ENCODE results near the gene RBM7. TPM values are rescaled to one million over a fixed set of nuclear protein-coding genes. Genes with fewer than 3 reads are reported as not detected.

RBM7 gene
- total RNA-seq, 4 donors from 2014 or later, result 5.6 to 25.9 (median 23.1) TPM

- in situ Hi-C loops (cut with MboI; ENCODE audit: low pct_ligation_motif_present in 1 of 4, low pct_unique_long_range_greater_than_20kb in 1 of 4, low sequenced_read_pairs in 3 of 4) (no loop called here), intact Hi-C loops (cut with DNase I; ENCODE audit: low total_unique reads) (no loop called here)
- Histone ChIP-seq H3K4me1 (peaks cover 0 to 3% (median 0%) of the 10 kb centered on the region in 4 donors), H3K27ac (no peak overlapping the region), H3K27me3 (peaks cover 5% of the 10 kb centered on the region), H3K36me3 (no peaks in the 10 kb centered on the region), H3K4me3 (no peak overlapping the region), H3K9me3 (no peaks in the 10 kb centered on the region)
- 80 to 82% methylated on average over 1 to 5 of the region's 5 CpGs for WGBS, 2 donors (ENCODE audit: low coverage in 1 of 2)
- DNase-seq, result no peak
- no peak for TF ChIP-seq EP300 (IDR thresholded peaks at IDR 0.05; ENCODE audit: low read depth)
- TF ChIP-seq POLR2A (IDR thresholded peaks at IDR 0.05), result no peak
- no peak for TF ChIP-seq POLR2AphosphoS5 (IDR thresholded peaks at IDR 0.05)
- no peak for TF ChIP-seq CTCF (IDR thresholded peaks at IDR 0.05)
These were observed 20.9 kb upstream of the RBM7 start for GRCh38 chr11:114379394-114380069.

- DNase-seq, result no peak
- in situ Hi-C loops (cut with MboI; ENCODE audit: low pct_ligation_motif_present in 1 of 4, low pct_unique_long_range_greater_than_20kb in 1 of 4, low sequenced_read_pairs in 3 of 4), result no loop called here
- 84 to 96% methylated on average over 3 of the region's 3 CpGs for WGBS, 2 donors (ENCODE audit: low coverage in 1 of 2)
- peaks cover 5% of the 10 kb centered on the region for H3K27me3 ChIP-seq
- H3K9me3 ChIP-seq, result no peaks in the 10 kb centered on the region
- H3K4me1 ChIP-seq, result no peaks in the 10 kb centered on the region
- H3K36me3 ChIP-seq, result no peaks in the 10 kb centered on the region
- H3K27ac ChIP-seq, result no peak overlapping the region
- H3K4me3 ChIP-seq, result no peak overlapping the region
- TF ChIP-seq EP300 (IDR thresholded peaks at IDR 0.05; ENCODE audit: low read depth), result no peak
- intact Hi-C loops (cut with DNase I; ENCODE audit: low total_unique reads), result no loop called here
These were observed 18.0 kb upstream of the RBM7 start for GRCh38 chr11:114382509-114382908.

DNA sequence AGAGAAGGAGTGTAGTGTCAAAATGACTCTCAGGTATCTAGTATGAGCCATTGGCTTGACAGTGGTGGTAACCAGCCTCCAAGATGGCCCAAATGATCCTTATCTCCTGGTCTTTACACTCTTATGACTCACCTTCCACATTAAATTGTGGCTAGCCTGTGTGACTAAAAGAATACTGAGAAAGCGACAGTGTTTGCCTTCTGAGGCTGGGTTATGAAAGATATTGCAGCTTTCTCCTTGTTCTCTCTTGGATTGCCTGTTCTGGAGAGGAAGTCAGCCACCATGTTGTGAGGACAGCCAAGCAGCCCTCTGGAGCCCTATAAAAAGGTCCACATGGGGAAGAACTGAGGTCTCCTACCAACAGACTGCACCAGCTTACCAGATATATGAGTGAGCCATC lies 16.0 kb upstream of the RBM7 start:
- 70 to 100% methylated on average over 1 of the region's 1 CpG for WGBS, 2 donors (ENCODE audit: low coverage in 1 of 2)
- in situ Hi-C loops (cut with MboI; ENCODE audit: low pct_ligation_motif_present in 1 of 4, low pct_unique_long_range_greater_than_20kb in 1 of 4, low sequenced_read_pairs in 3 of 4), result no loop called here
- no peaks in the 10 kb centered on the region for H3K4me1 ChIP-seq
- no peak overlapping the region for H3K27ac ChIP-seq
- H3K4me3 ChIP-seq, result no peak overlapping the region
- no peak for TF ChIP-seq POLR2A (IDR thresholded peaks at IDR 0.05)
- DNase-seq, result no peak
- no peaks in the 10 kb centered on the region for H3K36me3 ChIP-seq
- intact Hi-C loops (cut with DNase I; ENCODE audit: low total_unique reads), result no loop called here
- no peaks in the 10 kb centered on the region for H3K9me3 ChIP-seq
- H3K27me3 ChIP-seq, result peaks cover 2% of the 10 kb centered on the region

GRCh38 chr11:114386131-114386530 lies 14.3 kb upstream of the RBM7 start:
- Histone ChIP-seq H3K9me3 (no peaks in the 10 kb centered on the region), H3K27me3 (no peaks in the 10 kb centered on the region), H3K4me1 (no peaks in the 10 kb centered on the region), H3K27ac (no peak overlapping the region), H3K4me3 (no peak overlapping the region), H3K36me3 (no peaks in the 10 kb centered on the region)
- WGBS, 2 donors (ENCODE audit: low coverage in 1 of 2), result 81 to 83% methylated on average over 2 of the region's 2 CpGs
- intact Hi-C loops (cut with DNase I; ENCODE audit: low total_unique reads) (no loop called here), in situ Hi-C loops (cut with MboI; ENCODE audit: low pct_ligation_motif_present in 1 of 4, low pct_unique_long_range_greater_than_20kb in 1 of 4, low sequenced_read_pairs in 3 of 4) (no loop called here)
- no peak for DNase-seq
- TF ChIP-seq POLR2A (IDR thresholded peaks at IDR 0.05) (no peak), CTCF (IDR thresholded peaks at IDR 0.05) (no peak), POLR2AphosphoS5 (IDR thresholded peaks at IDR 0.05) (no peak), EP300 (IDR thresholded peaks at IDR 0.05; ENCODE audit: low read depth) (no peak)

GRCh38 chr11:114386545-114386944 lies 13.9 kb upstream of the RBM7 start:
- Histone ChIP-seq H3K4me3 (no peak overlapping the region), H3K9me3 (no peaks in the 10 kb centered on the region), H3K4me1 (no peaks in the 10 kb centered on the region), H3K27ac (no peak overlapping the region), H3K27me3 (no peaks in the 10 kb centered on the region), H3K36me3 (no peaks in the 10 kb centered on the region)
- intact Hi-C loops (cut with DNase I; ENCODE audit: low total_unique reads) (no loop called here), in situ Hi-C loops (cut with MboI; ENCODE audit: low pct_ligation_motif_present in 1 of 4, low pct_unique_long_range_greater_than_20kb in 1 of 4, low sequenced_read_pairs in 3 of 4) (no loop called here)
- WGBS, 2 donors (ENCODE audit: low coverage in 1 of 2), result 81 to 86% methylated on average over 1 of the region's 1 CpG
- no peak for DNase-seq
- no peak for TF ChIP-seq POLR2AphosphoS5 (IDR thresholded peaks at IDR 0.05)
- TF ChIP-seq POLR2A (IDR thresholded peaks at IDR 0.05), result no peak
- no peak for TF ChIP-seq CTCF (IDR thresholded peaks at IDR 0.05)
- no peak for TF ChIP-seq EP300 (IDR thresholded peaks at IDR 0.05; ENCODE audit: low read depth)
